Kidney epithelial cell (primary cell): ENCODE measurements around the gene ELFN2. TPM values are rescaled to one million over a fixed set of nuclear protein-coding genes. Genes with fewer than 3 reads are reported as not detected.
A peak's percentile ranks its signal among the peaks of the same experiment; 100 is the strongest.

Source experiments
- DNase-seq: peaks from one replicate; pipeline ENCODE4 v3.0.0-alpha.2; 2010; ENCODE audit warnings: low read depth
- H3K27me3 ChIP-seq: 2 replicates; pipeline ENCODE4 v1.6.0; 2011; ENCODE audit warnings: low read length; ENCODE audit not compliant: control insufficient read depth, insufficient read depth
- H3K36me3 ChIP-seq: 2 replicates; pipeline ENCODE4 v1.5.1; 2011; ENCODE audit warnings: low read length; ENCODE audit not compliant: control insufficient read depth, insufficient read depth
- H3K4me3 ChIP-seq: 2 replicates; pipeline ENCODE4 v1.5.1; 2011; ENCODE audit warnings: low read depth, mild to moderate bottlenecking, control low read depth, low read length
- total RNA-seq: library from RNA; depleted of rRNA; stranded (reverse); fragments of >200 nt; gene quantifications from 2 replicates; pipeline ENCODE4 v1.2.3, GENCODE V29; 2015
- TF ChIP-seq, protein P1 (sequence below): IDR thresholded peaks from 2 replicates; pipeline ENCODE4 v1.5.1; 2011; ENCODE audit warnings: mild to moderate bottlenecking, moderate library complexity, low read length, control low read depth, inconsistent platforms; ENCODE audit not compliant: insufficient read depth, poor library complexity, severe bottlenecking

The ELFN2 gene
- total RNA-seq, 1 donor from 2014 or later: 0.96 TPM

DNA sequence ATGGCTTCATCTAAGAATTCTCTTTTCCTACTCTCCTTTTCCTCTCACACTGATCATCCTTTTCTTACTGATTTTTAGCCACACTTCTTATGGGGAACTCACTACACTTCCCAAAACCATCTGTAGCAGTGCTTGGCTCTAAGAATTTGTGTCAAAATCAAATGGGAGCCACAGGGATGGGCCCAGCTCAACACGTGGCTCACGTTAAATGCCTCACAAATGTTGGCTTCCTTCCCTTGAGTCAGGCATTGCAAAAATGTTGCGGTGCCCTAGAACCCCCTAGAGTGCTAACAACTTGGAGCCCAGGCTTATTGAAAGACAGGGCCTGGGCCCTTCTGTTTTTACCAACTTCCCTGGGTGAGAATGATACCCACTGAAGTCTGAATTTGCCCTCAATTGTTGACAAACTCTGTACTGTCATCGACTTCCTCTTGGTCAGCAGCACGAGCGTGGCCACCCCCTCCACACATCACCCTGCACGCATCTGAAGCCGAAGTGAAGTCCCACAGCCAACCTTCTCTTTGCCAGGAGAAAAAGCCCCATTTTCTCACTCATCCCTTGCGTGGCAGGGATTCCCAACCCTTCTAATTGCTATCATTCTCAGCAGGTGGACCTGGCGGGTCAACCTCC lies 69.7 kb downstream of the ELFN2 start:
- H3K27me3 ChIP-seq: no peaks in the 10 kb centered on the region
- H3K4me3 ChIP-seq: no peak overlapping the region
- H3K36me3 ChIP-seq: no peaks in the 10 kb centered on the region
- TF ChIP-seq, protein P1, sequence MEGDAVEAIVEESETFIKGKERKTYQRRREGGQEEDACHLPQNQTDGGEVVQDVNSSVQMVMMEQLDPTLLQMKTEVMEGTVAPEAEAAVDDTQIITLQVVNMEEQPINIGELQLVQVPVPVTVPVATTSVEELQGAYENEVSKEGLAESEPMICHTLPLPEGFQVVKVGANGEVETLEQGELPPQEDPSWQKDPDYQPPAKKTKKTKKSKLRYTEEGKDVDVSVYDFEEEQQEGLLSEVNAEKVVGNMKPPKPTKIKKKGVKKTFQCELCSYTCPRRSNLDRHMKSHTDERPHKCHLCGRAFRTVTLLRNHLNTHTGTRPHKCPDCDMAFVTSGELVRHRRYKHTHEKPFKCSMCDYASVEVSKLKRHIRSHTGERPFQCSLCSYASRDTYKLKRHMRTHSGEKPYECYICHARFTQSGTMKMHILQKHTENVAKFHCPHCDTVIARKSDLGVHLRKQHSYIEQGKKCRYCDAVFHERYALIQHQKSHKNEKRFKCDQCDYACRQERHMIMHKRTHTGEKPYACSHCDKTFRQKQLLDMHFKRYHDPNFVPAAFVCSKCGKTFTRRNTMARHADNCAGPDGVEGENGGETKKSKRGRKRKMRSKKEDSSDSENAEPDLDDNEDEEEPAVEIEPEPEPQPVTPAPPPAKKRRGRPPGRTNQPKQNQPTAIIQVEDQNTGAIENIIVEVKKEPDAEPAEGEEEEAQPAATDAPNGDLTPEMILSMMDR: no peak
- no peak for DNase-seq

- no peaks in the 10 kb centered on the region for H3K27me3 ChIP-seq
- TF ChIP-seq, protein P1: no peak
- no peaks in the 10 kb centered on the region for H3K36me3 ChIP-seq
- no peak for DNase-seq
- no peak overlapping the region for H3K4me3 ChIP-seq
These were observed 70.4 kb downstream of the ELFN2 start for GRCh38 chr22:37356922-37357321.

- Histone ChIP-seq H3K27me3 (no peaks in the 10 kb centered on the region), H3K36me3 (no peaks in the 10 kb centered on the region), H3K4me3 (no peak overlapping the region)
- DNase-seq: no peak
- TF ChIP-seq, protein P1: no peak
These were observed 72.1 kb downstream of the ELFN2 start for GRCh38 chr22:37355174-37355573.

- H3K36me3 ChIP-seq: no peaks in the 10 kb centered on the region
- TF ChIP-seq, protein P1: no peak
- no peak for DNase-seq
- H3K4me3 ChIP-seq: no peak overlapping the region
- H3K27me3 ChIP-seq: no peaks in the 10 kb centered on the region
These were observed 72.6 kb downstream of the ELFN2 start for GRCh38 chr22:37354670-37355069.

- TF ChIP-seq, protein P1: no peak
- Histone ChIP-seq H3K4me3 (no peak overlapping the region), H3K36me3 (no peaks in the 10 kb centered on the region), H3K27me3 (no peaks in the 10 kb centered on the region)
- no peak for DNase-seq
These were observed 73.0 kb downstream of the ELFN2 start for GRCh38 chr22:37354261-37354660.

DNA sequence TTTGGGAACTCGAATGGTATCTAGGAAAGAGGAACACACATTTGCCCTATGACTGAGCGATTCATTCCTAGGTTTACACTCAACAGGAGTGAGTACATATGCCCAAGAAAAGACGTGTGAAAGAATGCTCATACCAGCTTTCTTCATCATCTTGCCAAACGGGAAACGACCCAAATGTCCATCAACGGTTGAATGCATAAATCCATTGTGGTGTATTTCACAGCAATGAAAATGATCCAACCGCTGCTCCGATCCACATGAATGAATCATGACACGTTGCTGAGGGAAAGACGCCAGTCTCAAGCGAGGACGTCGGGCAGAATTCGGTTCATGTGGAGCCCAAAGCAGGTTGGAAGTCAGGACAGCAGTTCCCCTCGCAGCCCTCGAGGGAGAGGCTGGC lies 73.4 kb downstream of the ELFN2 start:
- Histone ChIP-seq H3K36me3 (no peaks in the 10 kb centered on the region), H3K4me3 (no peak overlapping the region), H3K27me3 (no peaks in the 10 kb centered on the region)
- TF ChIP-seq, protein P1: no peak
- DNase-seq: peak; percentile 96
